Lung (tissue), 12 donors: Measurements from ENCODE around the gene IL22RA1. TPM values are rescaled to one million over a fixed set of nuclear protein-coding genes. Genes with fewer than 3 reads are reported as not detected.

ENCODE experiments used
- ATAC-seq: fragments of 200-7000 bp; cut with Tn5 transposase; one replicate; pipeline ENCODE4 v1.9.1; 2020; ENCODE audit warnings: moderate number of reproducible peaks; ENCODE audit not compliant: insufficient read depth, low FRiP score
- DNase-seq, 3 donors: peaks; one replicate each; pipeline ENCODE4 v3.0.0-alpha.2; 2013 to 2017
- H3K27ac ChIP-seq, 2 donors: one replicate each; pipeline ENCODE4 v1.5.1; 2013; ENCODE audit warnings: mild to moderate bottlenecking in 2 of 2, moderate library complexity in 2 of 2, control low read depth in 1 of 2, inconsistent platforms in 1 of 2, low read depth in 1 of 2, low read length in 1 of 2
- H3K27me3 ChIP-seq, 3 donors: one replicate each; pipeline ENCODE4 v1.5.1; 2013; ENCODE audit warnings: low read length in 2 of 3; ENCODE audit not compliant: control insufficient read depth in 3 of 3, insufficient read depth in 3 of 3
- H3K36me3 ChIP-seq, 4 donors: one replicate each; pipeline ENCODE4 v1.5.1; 2013; ENCODE audit warnings: low read length in 4 of 4, mild to moderate bottlenecking in 1 of 4, moderate library complexity in 1 of 4; ENCODE audit not compliant: control insufficient read depth in 4 of 4, insufficient read depth in 4 of 4
- H3K4me1 ChIP-seq, 5 donors: one replicate each; pipeline ENCODE4 v1.5.1; 2013; ENCODE audit warnings: low read length in 5 of 5, mild to moderate bottlenecking in 2 of 5, moderate library complexity in 1 of 5; ENCODE audit not compliant: control insufficient read depth in 5 of 5, insufficient read depth in 5 of 5
- H3K4me3 ChIP-seq: one replicate; pipeline ENCODE4 v1.5.1; 2013; ENCODE audit warnings: mild to moderate bottlenecking, control low read depth, moderate library complexity
- H3K9ac ChIP-seq, 2 donors: one replicate each; pipeline ENCODE4 v1.5.1; 2013; ENCODE audit warnings: low read length in 2 of 2, control low read depth in 1 of 2; ENCODE audit not compliant: insufficient read depth in 1 of 2
- H3K9me3 ChIP-seq, 4 donors: one replicate each; pipeline ENCODE4 v1.5.1; 2013; ENCODE audit warnings: low read length in 3 of 4, mild to moderate bottlenecking in 1 of 4, moderate library complexity in 1 of 4; ENCODE audit not compliant: control insufficient read depth in 4 of 4, insufficient read depth in 3 of 4
- WGBS, 2 donors: extraction: QIAGEN DNeasy Blood & Tissue Kit; methylation state at CpG; one replicate each; pipeline ENCODE4 v1.1.7; 2013; 5-methylcytosine and 5-hydroxymethylcytosine counted together
- polyA plus RNA-seq, 2 donors: library from polyadenylated mRNA; stranded (reverse); fragments of 200-250 nt; gene quantifications; one replicate each; pipeline ENCODE4 v1.2.1, GENCODE V29; 2013
- total RNA-seq, 2 donors: library from RNA; depleted of rRNA in 1 of 2; stranded (reverse); fragments of >200 nt in 1 of 2; gene quantifications; one replicate each; pipeline ENCODE4 v1.2.1, GENCODE V29; 2014 to 2021
- TF ChIP-seq, protein P1 (sequence below): IDR thresholded peaks from 2 replicates; pipeline ENCODE4 v1.5.1; 2012; ENCODE audit warnings: mild to moderate bottlenecking; ENCODE audit errors: control extremely low read depth, extremely low read depth
- donor health status: control.
- donor health status: control.
- donor health status: Bipolar disorder and iron deficiency.
- donor health status: healthy.
- donor health status: DM: yes; HTN: yes; CAD: no.

IL22RA1 gene
- total and polyA plus RNA-seq, 4 donors: 0.09 to 1.0 (median 0.23) TPM

DNA sequence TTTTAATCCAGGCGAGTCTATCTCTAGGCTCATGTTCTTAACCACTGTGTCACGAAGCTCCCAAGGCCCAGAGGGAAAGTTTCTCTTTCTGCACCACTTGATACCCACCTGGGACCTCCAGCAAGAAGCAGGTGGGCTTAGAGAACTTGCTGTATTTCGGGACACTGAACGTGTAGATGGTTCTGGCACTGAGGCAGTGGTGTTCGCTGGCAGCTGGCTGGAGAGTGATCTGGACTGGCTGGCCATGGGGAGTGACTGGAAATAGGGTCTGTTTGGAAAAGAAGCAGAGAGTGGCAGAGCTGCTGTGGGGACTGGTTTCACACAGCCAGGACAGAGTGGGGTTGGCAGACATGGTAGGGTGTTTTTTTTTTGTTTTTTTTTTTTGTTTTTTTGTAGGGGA, 16.4 kb upstream of the IL22RA1 start:
- peaks cover 0 to 4% (median 0%) of the 10 kb centered on the region in 4 donors for H3K36me3 ChIP-seq
- no peaks in the 10 kb centered on the region for H3K4me1 ChIP-seq
- no peaks in the 10 kb centered on the region for H3K9me3 ChIP-seq
- no peak overlapping the region for H3K9ac ChIP-seq
- TF ChIP-seq, protein P1, sequence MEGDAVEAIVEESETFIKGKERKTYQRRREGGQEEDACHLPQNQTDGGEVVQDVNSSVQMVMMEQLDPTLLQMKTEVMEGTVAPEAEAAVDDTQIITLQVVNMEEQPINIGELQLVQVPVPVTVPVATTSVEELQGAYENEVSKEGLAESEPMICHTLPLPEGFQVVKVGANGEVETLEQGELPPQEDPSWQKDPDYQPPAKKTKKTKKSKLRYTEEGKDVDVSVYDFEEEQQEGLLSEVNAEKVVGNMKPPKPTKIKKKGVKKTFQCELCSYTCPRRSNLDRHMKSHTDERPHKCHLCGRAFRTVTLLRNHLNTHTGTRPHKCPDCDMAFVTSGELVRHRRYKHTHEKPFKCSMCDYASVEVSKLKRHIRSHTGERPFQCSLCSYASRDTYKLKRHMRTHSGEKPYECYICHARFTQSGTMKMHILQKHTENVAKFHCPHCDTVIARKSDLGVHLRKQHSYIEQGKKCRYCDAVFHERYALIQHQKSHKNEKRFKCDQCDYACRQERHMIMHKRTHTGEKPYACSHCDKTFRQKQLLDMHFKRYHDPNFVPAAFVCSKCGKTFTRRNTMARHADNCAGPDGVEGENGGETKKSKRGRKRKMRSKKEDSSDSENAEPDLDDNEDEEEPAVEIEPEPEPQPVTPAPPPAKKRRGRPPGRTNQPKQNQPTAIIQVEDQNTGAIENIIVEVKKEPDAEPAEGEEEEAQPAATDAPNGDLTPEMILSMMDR: no peak
- DNase-seq: no peak
- no peak overlapping the region for H3K27ac ChIP-seq
- no peaks in the 10 kb centered on the region for H3K27me3 ChIP-seq
- 87 to 94% methylated on average over 5 of the region's 5 CpGs for WGBS, 2 donors
- no peak for ATAC-seq
- H3K4me3 ChIP-seq: no peak overlapping the region

DNA sequence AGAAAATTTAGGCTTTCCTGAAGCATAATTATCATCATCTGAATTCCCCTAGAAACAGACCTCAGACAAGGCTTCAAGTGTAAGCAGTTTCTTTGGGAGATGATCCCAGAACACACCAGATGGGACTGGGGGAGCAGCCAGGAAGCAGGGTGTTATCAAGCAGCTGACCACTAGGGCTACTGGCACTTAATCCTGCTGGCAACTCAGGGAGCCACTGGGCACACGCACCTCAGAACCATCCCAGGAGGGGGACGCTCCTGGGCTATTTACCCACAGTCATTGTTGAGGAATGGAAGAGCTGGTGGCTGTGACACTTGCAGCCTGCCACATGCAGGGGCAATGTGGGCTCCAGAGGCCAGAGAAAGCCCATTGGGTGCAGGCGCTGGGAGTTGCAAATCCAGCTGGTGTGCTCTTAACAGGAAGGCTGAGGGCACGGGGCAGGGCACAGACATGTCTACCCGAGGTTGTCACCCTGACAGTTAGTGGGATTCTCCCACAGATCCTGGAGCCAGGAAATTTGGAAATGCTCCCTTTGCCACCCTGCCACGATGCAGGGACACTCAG, 15.1 kb upstream of the IL22RA1 start:
- ATAC-seq (no peak), DNase-seq (no peak)
- Histone ChIP-seq H3K36me3 (peaks cover 0 to 4% (median 0%) of the 10 kb centered on the region in 4 donors), H3K9me3 (no peaks in the 10 kb centered on the region), H3K4me3 (no peak overlapping the region), H3K9ac (peak overlapping the region in 1 of 2 donors; percentile 2), H3K27me3 (no peaks in the 10 kb centered on the region), H3K27ac (no peak overlapping the region), H3K4me1 (no peaks in the 10 kb centered on the region)
- TF ChIP-seq, protein P1: no peak
- WGBS, 2 donors: 78 to 82% methylated on average over 6 of the region's 6 CpGs

DNA sequence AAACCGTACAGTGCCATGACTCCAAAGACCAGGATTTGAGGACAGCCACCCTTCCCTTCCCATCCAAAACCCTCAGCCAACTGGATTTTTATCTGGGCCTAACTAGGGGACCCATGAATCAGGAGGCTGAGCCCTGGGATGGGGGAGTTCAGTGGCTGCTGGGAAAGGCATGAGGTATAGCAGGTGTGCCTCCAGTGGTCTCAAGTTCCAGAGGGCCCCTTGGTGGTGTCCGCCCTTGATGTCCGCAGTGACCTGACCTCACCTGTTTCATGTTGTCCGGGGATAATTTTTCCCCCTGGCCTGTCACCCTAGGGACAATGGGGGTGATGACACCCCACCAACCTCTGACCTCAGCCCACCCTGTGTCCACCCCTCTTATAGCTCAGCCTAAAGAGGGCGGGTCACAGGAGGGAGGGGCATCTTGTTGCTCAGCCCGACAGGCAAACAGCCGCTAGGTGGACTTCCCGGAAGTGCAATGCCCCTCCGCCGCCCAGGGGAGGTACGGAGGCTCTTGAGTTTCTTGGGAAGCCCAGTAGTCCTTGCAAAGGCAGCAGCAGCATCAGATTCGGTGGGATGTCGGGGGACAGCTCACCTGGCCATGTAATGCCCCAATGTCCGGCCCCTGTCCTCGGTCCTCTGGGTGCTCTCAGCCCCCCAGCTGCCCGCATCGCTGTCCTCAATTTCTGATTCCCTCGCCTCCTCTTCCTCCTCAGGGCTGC, 13.8 kb upstream of the IL22RA1 start:
- no peak for DNase-seq

More for the DNA sequence above, 13.8 kb upstream of the IL22RA1 start:
- no peak overlapping the region for H3K4me3 ChIP-seq
- H3K4me1 ChIP-seq: peaks cover 0 to 3% (median 0%) of the 10 kb centered on the region in 5 donors
- H3K27me3 ChIP-seq: peaks cover 0 to 2% (median under 1%) of the 10 kb centered on the region in 3 donors
- H3K9ac ChIP-seq: no peak overlapping the region
- TF ChIP-seq, protein P1: no peak
- ATAC-seq: no peak
- peaks cover 0 to 4% (median 0%) of the 10 kb centered on the region in 4 donors for H3K36me3 ChIP-seq
- no peaks in the 10 kb centered on the region for H3K9me3 ChIP-seq
- WGBS, 2 donors: 92 to 95% methylated on average over 18 of the region's 18 CpGs
- no peak overlapping the region for H3K27ac ChIP-seq
